Ovary (tissue), 10 donors: Measurements from ENCODE around the gene PODXL2. TPM values are rescaled to one million over a fixed set of nuclear protein-coding genes. Genes with fewer than 3 reads are reported as not detected.

Experiments
- DNase-seq, 5 donors: peaks; one replicate each; pipeline ENCODE4 v3.0.0-alpha.2; 2019 to 2020
- H3K27ac ChIP-seq, 2 donors: fragments of 200-600 bp; one replicate each; pipeline versions ENCODE4 v1.5.1 to v1.8.0; 2019 to 2022
- H3K27me3 ChIP-seq: fragments of 200-600 bp; one replicate; pipeline ENCODE4 v1.8.0; 2022
- H3K36me3 ChIP-seq: fragments of 200-600 bp; sonication (generic); one replicate; pipeline ENCODE4 v1.5.1; 2019
- H3K4me1 ChIP-seq: one replicate; pipeline ENCODE4 v1.8.1; 2013; ENCODE audit warnings: mild to moderate bottlenecking, moderate library complexity; ENCODE audit not compliant: insufficient read depth
- H3K4me3 ChIP-seq: fragments of 200-600 bp; sonication (generic); one replicate; pipeline ENCODE4 v1.5.1; 2017
- H3K9me3 ChIP-seq, 2 donors: fragments of 200-600 bp in 1 of 2; sonication (generic) in 1 of 2; one replicate each; pipeline versions ENCODE4 v1.5.1 to v1.8.1; 2013 to 2019; ENCODE audit warnings: mild to moderate bottlenecking in 1 of 2, moderate library complexity in 1 of 2
- EP300 ChIP-seq: sonication (generic); formaldehyde crosslinking; IDR thresholded peaks from one replicate; pipeline ENCODE4 v1.6.1; 2017; ENCODE audit warnings: antibody characterized with exemption
- POLR2A ChIP-seq: fragments of 450-650 bp; IDR thresholded peaks from one replicate; pipeline ENCODE4 v1.6.1; 2017; ENCODE audit warnings: antibody characterized with exemption, mild to moderate bottlenecking, moderate library complexity
- WGBS, 3 donors: extraction: QIAGEN DNeasy Blood & Tissue Kit in 1 of 3; methylation state at CpG; one replicate each; pipeline versions ENCODE4 v1.1.5 to v1.1.7; 2013 to 2017; 5-methylcytosine and 5-hydroxymethylcytosine counted together
- intact Hi-C, 4 donors: fragments of 100-400 bp; cut with DNase I; formaldehyde crosslinking; loops; one replicate each; pipeline versions ENCODE4 v1.11.0 to v1.15.1; 2022 to 2023
- long read RNA-seq, 3 donors: library from polyadenylated mRNA in 2 of 3; unstranded in 2 of 3; transcript quantifications; one replicate each; pipeline ENCODE4 v2.0.0 and lab custom pipeline, GENCODE V29; 2021 to 2026
- polyA plus RNA-seq, 2 donors: library from polyadenylated mRNA; stranded (reverse); fragments of 200-250 nt in 1 of 2; fragments of 350-450 nt in 1 of 2; fragmentation: Illumina TruSeq in 1 of 2; extraction: RNeasy Lipid Tissue Mini Kit (QIAGEN cat#74804) in 1 of 2; gene quantifications; one replicate each; pipeline ENCODE4 v1.2.3, GENCODE V29; 2013 to 2014
- total RNA-seq, 7 donors: library from RNA; depleted of rRNA in 2 of 7; stranded (reverse); fragments of >200 nt in 2 of 7; fragmentation: NEBNext Ultra II Directional in 3 of 7; extraction: Animal tissue kit (Norgen Biotek cat#: 25700) in 3 of 7; gene quantifications; one replicate each; pipeline versions ENCODE4 v1.1.0 to v1.2.4, GENCODE V29; 2016 to 2023
- TF ChIP-seq, protein P1 (sequence below), 3 donors: fragments of 450-650 bp in 2 of 3; fragments of 200-600 bp in 1 of 3; IDR thresholded peaks; one replicate each; pipeline versions ENCODE4 v1.5.1 to v1.8.0; 2016 to 2022; ENCODE audit warnings: antibody characterized with exemption in 3 of 3, mild to moderate bottlenecking in 1 of 3
- donor health status: DM: no; HTN: no; CAD: no; lungs with moderate emphysema.
- donor health status: DM: no; HTN: no; CAD: no.
- donor health status: Bipolar disorder and iron deficiency.
- donor health status: DM: yes; HTN: yes; CAD: no.
- donor health status: DM: no; HTN: no; CAD: no.
- donor health status: DM: yes; HTN: yes; CAD: no.

The PODXL2 gene, protein sequence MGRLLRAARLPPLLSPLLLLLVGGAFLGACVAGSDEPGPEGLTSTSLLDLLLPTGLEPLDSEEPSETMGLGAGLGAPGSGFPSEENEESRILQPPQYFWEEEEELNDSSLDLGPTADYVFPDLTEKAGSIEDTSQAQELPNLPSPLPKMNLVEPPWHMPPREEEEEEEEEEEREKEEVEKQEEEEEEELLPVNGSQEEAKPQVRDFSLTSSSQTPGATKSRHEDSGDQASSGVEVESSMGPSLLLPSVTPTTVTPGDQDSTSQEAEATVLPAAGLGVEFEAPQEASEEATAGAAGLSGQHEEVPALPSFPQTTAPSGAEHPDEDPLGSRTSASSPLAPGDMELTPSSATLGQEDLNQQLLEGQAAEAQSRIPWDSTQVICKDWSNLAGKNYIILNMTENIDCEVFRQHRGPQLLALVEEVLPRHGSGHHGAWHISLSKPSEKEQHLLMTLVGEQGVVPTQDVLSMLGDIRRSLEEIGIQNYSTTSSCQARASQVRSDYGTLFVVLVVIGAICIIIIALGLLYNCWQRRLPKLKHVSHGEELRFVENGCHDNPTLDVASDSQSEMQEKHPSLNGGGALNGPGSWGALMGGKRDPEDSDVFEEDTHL
- 10 to 100 TPM in 3 of 7 donors, 1 to 10 TPM in 4; 5.3 to 14.3 (median 7.3) TPM for total RNA-seq
- polyA plus RNA-seq = 1 to 10 TPM; 8.9 to 10.0 TPM
- long read RNA-seq, donor 1, partial matches to known transcripts = 0 of 2 reads
- long read RNA-seq, donor 1, other reads (novel, unspliced or antisense) = 0 of 2 reads
- long read RNA-seq, donor 2, transcript PODXL2-201 (8 exons, 2,186 nt) = major isoform, 13 of 26 reads
- long read RNA-seq, donor 2, partial matches to known transcripts = 13 of 26 reads
- long read RNA-seq, donor 2, other reads (novel, unspliced or antisense) = 0 of 26 reads
- long read RNA-seq, donor 3, transcript PODXL2-201 (8 exons, 2,186 nt) = major isoform, 47 of 51 reads
- long read RNA-seq, donor 3, partial matches to known transcripts = 3 of 51 reads
- long read RNA-seq, donor 3, other reads (novel, unspliced or antisense) = 1 of 51 reads

DNA sequence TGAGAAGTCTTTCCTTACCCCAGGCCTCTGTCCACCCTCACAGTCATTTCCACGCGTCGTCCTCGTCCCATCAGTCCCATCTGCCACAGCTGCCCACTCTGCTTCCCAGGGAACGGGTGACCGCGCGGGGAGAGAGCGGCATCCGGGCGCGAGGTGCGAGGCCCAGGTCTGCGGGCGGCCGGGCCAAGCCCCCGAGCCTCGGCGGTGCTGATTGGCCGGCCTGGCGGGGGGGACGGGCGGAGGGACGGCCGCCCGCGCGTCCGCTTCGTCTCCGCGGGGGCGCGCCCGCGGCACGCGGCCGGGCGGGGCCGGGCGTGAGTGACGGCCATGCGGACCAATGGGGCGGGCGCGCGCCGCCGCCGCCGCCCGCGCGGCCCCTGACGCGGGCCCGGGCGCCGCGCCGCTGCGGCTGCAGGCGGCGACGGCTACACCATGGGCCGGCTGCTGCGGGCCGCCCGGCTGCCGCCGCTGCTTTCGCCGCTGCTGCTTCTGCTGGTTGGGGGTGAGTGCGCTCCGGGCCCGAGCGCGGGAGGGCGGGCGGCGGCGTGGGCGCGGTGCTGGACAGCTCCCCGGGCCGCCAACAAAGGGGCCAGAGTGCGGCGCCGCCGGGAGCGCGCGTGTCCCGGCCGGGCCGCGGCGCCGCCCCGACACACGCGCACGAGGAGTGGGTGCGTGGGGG lies at the start of gene PODXL2:
PODXL2 (plus strand) TSS at position 398 of the 679 bp plus-strand sequence; CDS start at position 433, 35 bp downstream.
- H3K27ac ChIP-seq = no peak within 1 kb of the TSS
- H3K9me3 ChIP-seq = no peaks in the 10 kb centered on the region
- H3K4me3 ChIP-seq = peak within 1 kb of the TSS; percentile 32
- 2 to 4% (median 4%) methylated on average over 52 to 102 of the region's 105 CpGs for WGBS, 3 donors
- peaks cover 12% of the 10 kb centered on the region for H3K4me1 ChIP-seq
- H3K36me3 ChIP-seq = no peaks in the 10 kb centered on the region
- intact Hi-C loops = no loop called here
- peak; percentile 45 to 75 (median 64) for DNase-seq
- no peak for TF ChIP-seq EP300
- TF ChIP-seq, protein P1, sequence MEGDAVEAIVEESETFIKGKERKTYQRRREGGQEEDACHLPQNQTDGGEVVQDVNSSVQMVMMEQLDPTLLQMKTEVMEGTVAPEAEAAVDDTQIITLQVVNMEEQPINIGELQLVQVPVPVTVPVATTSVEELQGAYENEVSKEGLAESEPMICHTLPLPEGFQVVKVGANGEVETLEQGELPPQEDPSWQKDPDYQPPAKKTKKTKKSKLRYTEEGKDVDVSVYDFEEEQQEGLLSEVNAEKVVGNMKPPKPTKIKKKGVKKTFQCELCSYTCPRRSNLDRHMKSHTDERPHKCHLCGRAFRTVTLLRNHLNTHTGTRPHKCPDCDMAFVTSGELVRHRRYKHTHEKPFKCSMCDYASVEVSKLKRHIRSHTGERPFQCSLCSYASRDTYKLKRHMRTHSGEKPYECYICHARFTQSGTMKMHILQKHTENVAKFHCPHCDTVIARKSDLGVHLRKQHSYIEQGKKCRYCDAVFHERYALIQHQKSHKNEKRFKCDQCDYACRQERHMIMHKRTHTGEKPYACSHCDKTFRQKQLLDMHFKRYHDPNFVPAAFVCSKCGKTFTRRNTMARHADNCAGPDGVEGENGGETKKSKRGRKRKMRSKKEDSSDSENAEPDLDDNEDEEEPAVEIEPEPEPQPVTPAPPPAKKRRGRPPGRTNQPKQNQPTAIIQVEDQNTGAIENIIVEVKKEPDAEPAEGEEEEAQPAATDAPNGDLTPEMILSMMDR (IDR thresholded peaks at IDR 0.05) = no peak
- no peak for TF ChIP-seq POLR2A
- no peaks in the 10 kb centered on the region for H3K27me3 ChIP-seq

DNA sequence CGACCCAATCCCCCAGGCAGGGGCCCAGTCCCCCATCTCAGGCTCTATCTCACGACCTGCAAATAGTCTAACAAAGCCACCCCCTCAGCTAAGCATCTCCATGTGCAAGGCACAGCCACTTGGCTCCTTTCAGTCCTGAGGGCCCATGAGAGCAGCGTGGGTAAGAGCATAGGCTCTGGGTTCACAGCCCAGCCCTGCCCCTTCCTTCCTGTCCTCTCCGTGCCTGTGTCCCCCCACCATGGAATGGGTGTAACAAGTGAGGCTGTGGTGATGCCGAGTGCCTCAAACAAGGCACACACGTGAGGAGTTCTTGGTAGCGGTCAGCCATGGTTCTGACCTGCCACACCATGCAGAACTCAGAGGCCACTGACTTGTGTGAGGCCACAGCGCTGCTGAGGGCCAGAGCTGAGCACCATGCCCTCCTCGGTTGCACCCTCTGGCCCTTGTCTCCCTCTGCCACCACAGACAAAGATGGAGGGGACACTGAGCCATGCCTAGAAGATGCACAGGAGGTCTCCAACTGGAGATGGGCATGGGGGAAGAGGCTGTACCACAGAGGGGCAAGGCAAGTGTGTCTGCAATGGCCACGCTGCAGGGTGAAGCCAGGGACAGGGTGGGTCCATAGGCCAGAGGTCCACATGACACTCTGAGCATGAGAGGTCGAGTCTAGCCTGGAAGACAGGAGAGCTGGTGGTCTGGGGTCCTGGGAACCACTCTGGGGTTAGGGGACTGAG lies 48.5 kb upstream of the PODXL2 start:
- DNase-seq = no peak
- Histone ChIP-seq H3K9me3 (no peaks in the 10 kb centered on the region), H3K27me3 (no peaks in the 10 kb centered on the region), H3K27ac (no peak overlapping the region), H3K4me3 (no peak overlapping the region), H3K36me3 (no peaks in the 10 kb centered on the region), H3K4me1 (peaks cover 2% of the 10 kb centered on the region)
- intact Hi-C loops = no loop called here
- 84 to 86% (median 84%) methylated on average over 10 to 11 of the region's 11 CpGs for WGBS, 3 donors
- TF ChIP-seq, protein P1 (IDR thresholded peaks at IDR 0.05) = no peak
- TF ChIP-seq EP300 = no peak

DNA sequence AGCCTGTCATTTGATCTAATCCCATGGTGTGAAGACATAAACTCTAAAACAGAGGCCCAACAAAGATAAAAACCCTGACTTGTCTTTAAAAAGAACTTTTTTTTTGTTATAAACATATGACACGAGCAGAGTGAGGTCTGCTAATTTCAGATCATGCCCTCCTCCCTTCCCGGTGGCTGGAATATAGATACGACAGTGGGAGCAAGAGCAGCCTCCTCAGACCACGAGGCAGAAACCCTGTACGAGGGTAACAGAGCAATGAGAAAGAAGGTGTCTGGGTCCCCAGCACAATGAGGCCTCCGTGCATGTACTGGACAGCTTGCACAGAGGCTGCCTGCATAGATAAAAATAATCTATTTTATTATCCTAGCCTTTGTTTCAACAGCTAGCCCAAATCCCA lies 44.3 kb upstream of the PODXL2 start:
- Histone ChIP-seq H3K4me1 (peaks cover 15% of the 10 kb centered on the region), H3K27ac (no peak overlapping the region), H3K4me3 (no peak overlapping the region), H3K27me3 (no peaks in the 10 kb centered on the region), H3K36me3 (no peaks in the 10 kb centered on the region), H3K9me3 (no peaks in the 10 kb centered on the region)
- TF ChIP-seq EP300 = no peak
- no peak for TF ChIP-seq POLR2A
- TF ChIP-seq, protein P1 (IDR thresholded peaks at IDR 0.05) = no peak
- WGBS, 3 donors = 89 to 95% (median 91%) methylated on average over 6 of the region's 6 CpGs
- intact Hi-C loops = no loop called here
- no peak for DNase-seq
